Stimulated activated CD8-positive, alpha-beta memory T cell treated with anti-CD3 and anti-CD28 coated beads, Interleukin-7, amount 100 ng/mL, for 48 hours (primary cell): Measurements from ENCODE around the gene GPR25.

Experiments used
- DNase-seq, 2 donors: peaks; one replicate each; pipeline ENCODE4 v3.0.0-alpha.2; 2020; ENCODE audit warnings: low read depth in 1 of 2; ENCODE audit errors: extremely low read depth in 1 of 2

Gene GPR25

GRCh38 chr1:200894712-200895442 lies 22.1 kb downstream of the GPR25 start, which contains the start of gene INAVA:
Gene INAVA, plus strand, starts transcription at chr1:200894900. Its CDS starts 3,501 bp downstream, at chr1:200898401.
- DNase-seq: no peak

- DNase-seq: no peak
Observed at GRCh38 chr1:200895443-200895789, 22.6 kb downstream of the GPR25 start.

- DNase-seq: no peak
Observed at GRCh38 chr1:200895801-200896530, 23.2 kb downstream of the GPR25 start.

- DNase-seq: no peak
Observed at GRCh38 chr1:200896531-200897196, 23.9 kb downstream of the GPR25 start.

DNA sequence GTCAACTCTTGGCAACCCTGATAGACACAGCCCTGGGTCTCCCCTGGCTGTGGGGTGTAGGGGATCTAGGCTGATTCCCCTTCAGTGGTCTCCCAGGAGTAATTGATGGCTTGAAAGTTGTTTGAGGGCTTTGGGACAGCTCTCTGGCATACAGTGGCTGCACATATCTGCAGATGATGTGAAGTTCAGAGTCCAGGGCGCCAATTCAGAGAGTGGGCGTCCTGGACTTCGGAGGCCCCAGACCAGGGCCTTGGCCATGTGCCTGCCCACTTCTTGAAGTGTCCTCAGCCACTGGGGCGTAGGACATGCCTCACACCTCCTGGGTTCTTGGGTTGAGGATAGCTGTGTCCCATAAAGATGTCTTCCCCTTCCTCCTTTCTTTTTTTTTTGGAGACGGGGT lies 24.5 kb downstream of the GPR25 start:
- DNase-seq: no peak

GRCh38 chr1:200899015-200899386 lies 26.2 kb downstream of the GPR25 start:
- DNase-seq: no peak

GRCh38 chr1:200899451-200899915 lies 26.7 kb downstream of the GPR25 start:
- no peak for DNase-seq

GRCh38 chr1:200899954-200900867 lies 27.4 kb downstream of the GPR25 start:
- no peak for DNase-seq

GRCh38 chr1:200900877-200901276 lies 28.1 kb downstream of the GPR25 start:
- no peak for DNase-seq

DNA sequence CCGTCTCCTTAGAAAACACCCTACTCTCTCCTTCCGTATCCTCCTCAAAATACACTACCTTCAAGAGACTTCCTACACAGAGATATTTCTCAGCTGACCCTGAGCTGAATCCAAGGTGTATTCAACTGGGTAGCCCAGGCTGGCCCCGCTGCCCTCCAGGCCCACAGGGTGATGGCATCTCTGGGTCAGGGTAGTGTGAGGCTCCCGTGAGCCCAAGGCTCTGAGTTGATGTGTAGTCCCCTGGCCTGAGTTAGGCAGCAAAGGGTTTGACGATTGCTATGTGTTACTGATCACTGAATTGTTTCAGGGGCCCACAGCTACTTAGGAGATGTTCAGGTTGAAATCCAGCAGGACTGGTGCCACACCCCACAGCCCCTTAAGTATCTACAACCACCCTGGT lies 28.6 kb downstream of the GPR25 start:
- no peak for DNase-seq

GRCh38 chr1:200901796-200902444 lies 29.1 kb downstream of the GPR25 start:
- DNase-seq: no peak

DNA sequence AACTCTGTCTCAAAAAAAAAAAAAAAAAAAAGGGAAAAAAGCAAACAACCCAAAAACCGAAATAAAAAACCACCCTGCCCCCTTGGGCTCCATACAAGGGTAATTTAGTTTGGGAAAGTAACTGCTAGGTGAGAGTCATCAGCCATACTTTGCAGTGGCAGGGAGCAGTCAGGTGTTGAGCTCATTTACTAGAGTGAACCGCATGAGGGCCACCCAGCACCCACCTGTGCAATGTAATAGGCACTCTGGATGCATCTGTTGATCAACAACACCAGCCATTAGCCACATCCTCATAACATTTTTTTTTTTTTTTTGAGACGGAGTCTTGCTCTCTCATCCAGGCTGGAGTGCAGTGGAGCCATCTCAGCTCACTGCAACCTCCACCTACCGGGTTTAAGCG lies 31.0 kb downstream of the GPR25 start:
- no peak for DNase-seq

DNA sequence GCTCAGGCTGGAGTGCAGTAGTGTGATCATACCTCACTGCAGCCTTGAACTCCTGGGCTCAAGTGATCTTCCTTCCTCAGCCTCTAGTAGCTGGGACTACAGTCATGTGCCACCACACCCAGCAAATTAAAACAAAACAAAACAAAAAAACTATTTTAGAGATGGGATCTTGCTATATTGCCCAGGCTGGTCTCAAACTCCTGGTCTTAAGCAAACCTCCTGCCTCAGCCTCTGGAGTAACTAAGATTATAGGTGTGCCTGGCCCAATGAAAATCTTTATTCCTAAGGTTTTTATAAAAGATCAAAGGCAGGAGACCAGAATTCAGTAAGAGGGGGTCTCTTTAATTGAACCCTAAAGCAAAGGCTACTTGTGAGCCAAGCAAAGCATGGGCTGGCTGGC lies 32.0 kb downstream of the GPR25 start:
- no peak for DNase-seq

- DNase-seq: peak in 1 of 2 donors; percentile 47
Observed at GRCh38 chr1:200905411-200906052, 32.8 kb downstream of the GPR25 start.

DNA sequence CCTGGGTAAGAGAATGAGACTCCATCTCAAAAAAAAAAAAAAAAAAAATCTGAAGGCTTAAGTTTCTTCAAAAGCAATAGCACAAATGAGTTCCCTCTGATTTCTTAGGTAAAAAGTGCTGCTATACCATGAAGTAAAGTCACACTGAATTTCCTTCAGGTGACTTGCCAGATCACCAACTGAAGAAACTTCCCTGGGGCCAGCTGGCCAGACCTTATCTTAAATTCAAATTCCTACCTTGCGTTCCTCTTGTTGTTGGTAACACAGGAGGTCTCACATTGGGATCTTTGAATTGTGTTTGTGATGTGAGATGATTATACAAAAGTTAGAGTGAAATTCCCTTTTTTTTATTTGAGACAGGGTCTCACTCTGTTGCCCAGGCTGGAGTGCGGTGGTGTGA lies 33.7 kb downstream of the GPR25 start:
- DNase-seq: no peak

- DNase-seq: no peak
Observed at GRCh38 chr1:200907611-200908097, 34.9 kb downstream of the GPR25 start.

DNA sequence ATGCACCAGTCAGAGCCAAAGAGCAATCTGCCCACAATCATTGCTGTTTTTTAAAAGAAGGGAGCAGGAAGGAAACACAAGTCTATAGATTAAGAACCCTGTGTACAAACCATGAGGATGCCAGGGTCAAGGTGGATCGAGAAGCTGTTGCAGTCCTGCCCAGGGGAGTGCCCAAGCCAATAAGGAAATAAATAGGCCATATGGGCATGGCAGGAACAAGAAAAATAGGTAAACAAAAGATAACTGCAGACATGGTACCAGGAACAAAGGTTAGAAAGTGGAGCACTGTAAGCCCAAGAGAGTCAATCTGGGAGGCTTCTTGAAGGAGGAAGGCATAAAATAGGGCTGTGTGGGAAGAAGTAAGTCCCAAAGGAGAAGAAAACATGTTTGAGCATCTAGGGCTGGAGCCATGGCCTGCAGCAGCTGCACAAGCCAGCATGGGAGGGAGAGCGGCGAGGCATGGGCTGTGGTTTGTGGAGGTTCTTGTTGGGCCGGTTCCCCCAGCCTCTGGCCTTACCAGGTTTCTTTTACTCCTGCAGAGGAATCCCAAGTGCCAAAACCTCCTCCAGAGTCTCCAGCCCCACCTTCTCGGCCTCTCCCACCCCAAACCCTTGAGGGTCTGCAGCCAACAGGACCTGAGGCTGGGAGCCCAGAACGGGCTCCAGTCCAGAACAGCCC lies 35.5 kb downstream of the GPR25 start:
- DNase-seq: no peak

- no peak for DNase-seq
Observed at GRCh38 chr1:200909071-200909470, 36.3 kb downstream of the GPR25 start.

GRCh38 chr1:200909757-200910239 lies 37.0 kb downstream of the GPR25 start:
- DNase-seq: no peak
